ENCODE data around the gene PSME3IP1. TPM values are rescaled to one million over a fixed set of nuclear protein-coding genes. Genes with fewer than 3 reads are reported as not detected.

The PSME3IP1 gene
- total RNA-seq, 2 experiments from 2014 or later, result 106 to 110 TPM

DNA sequence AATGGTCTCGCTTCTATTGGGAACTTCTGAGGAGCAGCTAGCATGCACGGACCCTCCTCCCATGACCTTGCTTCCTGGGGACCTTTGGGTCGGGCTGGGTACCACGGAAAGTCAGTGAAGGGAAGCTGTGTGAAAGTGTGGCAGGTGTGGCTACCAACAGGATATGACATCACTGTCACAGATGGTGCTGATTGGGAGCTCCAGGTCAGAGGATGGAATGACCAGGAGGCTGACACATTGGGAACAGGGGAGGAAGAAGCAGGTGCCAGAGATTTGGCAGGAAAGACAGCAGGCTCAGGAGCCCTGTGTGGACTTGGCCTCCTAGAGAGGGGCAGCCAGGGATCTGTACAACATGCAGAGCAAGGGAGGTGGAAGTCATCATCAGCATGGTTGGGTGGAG is 59.4 kb downstream of the PSME3IP1 start:
- H3K36me3 Mint-ChIP-seq (ENCODE audit: low read depth), result no peaks in the 10 kb centered on the region
- H3K27ac Mint-ChIP-seq, result peak overlapping the region; percentile 28
- CTCF ChIA-PET, result interaction anchor here (0.7 to 2.9 kb wide), 5 partner anchors 9 to 359 kb away, joined by 3 to 9 read pairs (median 3); no protein-coding TSS in a partner anchor
- intact Hi-C loops (cut with micrococcal nuclease), result loop anchor here (10.0 kb wide), 1 partner anchor 408 kb away; the partner anchor contains the start of gene CCDC102A
- H3K4me1 Mint-ChIP-seq (ENCODE audit: low read depth), result peaks cover 72% of the 10 kb centered on the region
- no peaks in the 10 kb centered on the region for H3K9me3 Mint-ChIP-seq
- H3K4me3 Mint-ChIP-seq, result no peak overlapping the region
- no peaks in the 10 kb centered on the region for H3K27me3 Mint-ChIP-seq (ENCODE audit: low read depth)
- no peak for DNase-seq

DNA sequence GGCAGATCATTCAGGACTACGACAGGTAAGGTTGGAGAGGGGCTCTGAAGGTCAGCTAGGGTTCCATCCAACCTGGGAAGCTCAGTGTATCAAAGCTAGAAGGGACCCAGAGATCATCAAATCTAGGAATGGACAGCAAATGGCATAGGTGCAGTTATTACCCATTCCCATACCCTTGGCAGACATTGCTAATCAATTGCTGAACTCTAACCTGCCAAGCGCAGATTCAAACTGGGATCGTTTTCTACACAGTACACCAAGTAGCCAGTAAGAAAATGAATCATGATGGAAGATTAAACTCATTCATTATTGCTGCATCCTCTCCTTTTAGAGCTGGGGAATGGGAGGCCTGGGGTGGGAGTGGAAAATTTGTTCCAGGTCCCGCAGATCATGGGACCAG is 59.9 kb downstream of the PSME3IP1 start:
- H3K27ac Mint-ChIP-seq, result no peak overlapping the region
- CTCF ChIA-PET, result interaction anchor here (0.6 to 1.6 kb wide), 4 partner anchors 9 to 182 kb away, joined by 3 read pairs; no protein-coding TSS in a partner anchor
- H3K4me1 Mint-ChIP-seq (ENCODE audit: low read depth), result peaks cover 72% of the 10 kb centered on the region
- H3K9me3 Mint-ChIP-seq, result no peaks in the 10 kb centered on the region
- no peaks in the 10 kb centered on the region for H3K36me3 Mint-ChIP-seq (ENCODE audit: low read depth)
- no peak overlapping the region for H3K4me3 Mint-ChIP-seq
- intact Hi-C loops (cut with micrococcal nuclease), result loop anchor here (10.0 kb wide), 1 partner anchor 409 kb away; the partner anchor contains the start of gene CCDC102A
- DNase-seq, result no peak
- no peaks in the 10 kb centered on the region for H3K27me3 Mint-ChIP-seq (ENCODE audit: low read depth)

DNA sequence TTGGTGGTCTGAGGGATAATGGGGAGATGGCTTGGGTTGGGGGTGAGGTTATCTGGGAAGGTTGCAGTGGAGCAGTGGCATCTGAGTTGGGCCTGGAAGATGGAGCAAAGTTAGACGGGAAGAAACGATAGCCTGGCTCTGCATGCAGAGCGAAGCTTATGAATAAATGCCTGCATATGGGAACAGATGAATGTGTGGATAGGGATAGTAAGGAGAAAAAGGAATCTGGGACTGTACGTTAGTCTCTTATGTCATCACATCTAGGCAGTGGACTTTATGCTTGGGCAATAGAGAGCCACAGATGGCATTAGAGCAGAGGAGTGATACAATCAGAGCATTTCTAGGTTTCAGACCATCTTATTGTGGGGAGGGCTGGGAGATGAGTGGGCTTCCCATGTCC is 60.5 kb downstream of the PSME3IP1 start:
- Mint-ChIP-seq H3K4me3 (no peak overlapping the region), H3K4me1 (ENCODE audit: low read depth) (peaks cover 66% of the 10 kb centered on the region)

DNA sequence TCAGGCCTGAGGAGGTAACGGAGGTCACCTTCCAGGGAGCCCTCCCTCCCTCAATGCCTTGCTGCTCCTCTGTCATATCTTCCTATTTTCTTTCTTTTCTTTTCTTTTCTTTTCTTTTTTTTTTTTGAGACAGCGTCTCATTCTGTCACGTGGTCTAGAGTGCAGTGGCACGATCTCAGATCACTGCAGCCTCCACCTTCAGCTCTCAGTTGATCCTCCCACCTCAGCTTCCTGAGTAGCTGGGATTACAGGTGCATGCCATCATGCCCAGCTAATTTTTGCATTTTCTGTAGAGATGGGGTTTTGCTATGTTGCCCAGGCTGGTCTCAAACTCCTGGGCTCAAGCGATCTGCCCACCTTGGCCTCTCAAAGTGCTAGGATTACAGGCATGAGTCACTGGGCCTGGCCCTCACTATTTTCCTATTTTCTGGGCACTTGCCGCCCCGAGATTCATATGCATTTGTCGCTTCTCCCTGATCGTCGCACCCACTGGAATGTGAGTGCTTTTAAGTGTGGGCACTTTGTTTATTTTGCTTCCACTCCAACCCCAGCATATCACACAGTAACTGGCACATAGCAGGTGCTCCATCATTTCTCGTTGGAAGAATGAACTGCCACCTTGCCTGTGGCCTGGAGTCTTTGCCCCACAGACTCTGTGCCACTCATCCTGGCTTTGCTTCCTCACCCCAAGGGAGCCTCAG is 61.7 kb downstream of the PSME3IP1 start:
- H3K4me3 Mint-ChIP-seq, result no peak overlapping the region
- CTCF ChIA-PET, result interaction anchor here (0.5 to 1.5 kb wide), 2 partner anchors 39 to 320 kb away, joined by 6 to 8 read pairs; no protein-coding TSS in a partner anchor
- H3K27ac Mint-ChIP-seq, result peak overlapping the region; percentile 31
- peaks cover 55% of the 10 kb centered on the region for H3K4me1 Mint-ChIP-seq (ENCODE audit: low read depth)
- H3K27me3 Mint-ChIP-seq (ENCODE audit: low read depth), result no peaks in the 10 kb centered on the region
- no peaks in the 10 kb centered on the region for H3K9me3 Mint-ChIP-seq
- DNase-seq, result no peak
- no peaks in the 10 kb centered on the region for H3K36me3 Mint-ChIP-seq (ENCODE audit: low read depth)
- intact Hi-C loops (cut with micrococcal nuclease), result loop anchor here (10.0 kb wide), 1 partner anchor 411 kb away; the partner anchor contains the start of gene CCDC102A

More for the DNA sequence above, 60.5 kb downstream of the PSME3IP1 start:
- no peaks in the 10 kb centered on the region for H3K27me3 Mint-ChIP-seq (ENCODE audit: low read depth)
- no peaks in the 10 kb centered on the region for H3K36me3 Mint-ChIP-seq (ENCODE audit: low read depth)
- intact Hi-C loops (cut with micrococcal nuclease), result loop anchor here (10.0 kb wide), 1 partner anchor 409 kb away; the partner anchor contains the start of gene CCDC102A
- CTCF ChIA-PET, result interaction anchor here (0.6 to 1.2 kb wide), 3 partner anchors 10 to 181 kb away, joined by 3 read pairs; no protein-coding TSS in a partner anchor
- no peaks in the 10 kb centered on the region for H3K9me3 Mint-ChIP-seq
- no peak overlapping the region for H3K27ac Mint-ChIP-seq
- no peak for DNase-seq

DNA sequence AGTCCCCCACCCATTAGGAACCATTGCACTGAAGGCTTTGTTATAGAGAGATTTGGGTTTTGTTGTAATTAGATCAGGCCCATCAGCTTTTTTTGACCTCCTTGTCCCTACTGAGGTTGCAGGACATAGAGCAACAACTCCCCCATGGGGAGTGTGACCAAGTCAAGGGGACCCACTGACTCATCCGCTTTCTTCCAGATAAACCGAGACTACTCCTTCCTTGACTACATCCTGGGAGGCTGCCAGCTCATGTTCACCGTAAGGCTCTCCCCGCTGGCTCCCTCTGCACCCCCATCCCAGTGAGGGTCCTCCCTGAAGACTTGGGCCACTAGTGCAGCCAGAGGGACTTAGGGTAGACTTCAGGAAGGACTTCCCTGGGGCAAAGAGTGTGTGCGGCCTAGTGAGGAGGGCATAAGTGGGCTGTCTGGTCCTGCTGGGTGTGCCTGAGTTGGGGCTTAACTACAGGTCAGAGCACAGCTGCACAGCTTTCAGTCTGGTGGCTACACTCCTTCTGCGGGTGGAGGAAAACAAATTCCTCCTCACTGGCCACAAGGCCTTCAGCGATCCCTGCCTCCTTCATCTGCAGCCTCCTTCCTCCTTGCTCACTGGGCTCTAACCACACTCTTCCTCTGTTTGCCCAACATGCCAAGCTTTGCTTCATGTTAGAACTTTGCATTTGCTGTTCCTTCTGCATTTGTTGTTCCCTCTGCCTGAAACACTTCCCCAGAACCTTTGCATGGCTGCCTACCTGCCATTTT is 62.4 kb downstream of the PSME3IP1 start:
- Mint-ChIP-seq H3K36me3 (ENCODE audit: low read depth) (no peaks in the 10 kb centered on the region), H3K4me3 (no peak overlapping the region), H3K27ac (peak overlapping the region; percentile 31), H3K9me3 (no peaks in the 10 kb centered on the region), H3K4me1 (ENCODE audit: low read depth) (peaks cover 48% of the 10 kb centered on the region), H3K27me3 (ENCODE audit: low read depth) (no peaks in the 10 kb centered on the region)
- intact Hi-C loops (cut with micrococcal nuclease), result loop anchor here (10.0 kb wide), 1 partner anchor 411 kb away; the partner anchor contains the start of gene CCDC102A
- CTCF ChIA-PET, result interaction anchor here (0.5 to 1.5 kb wide), 3 partner anchors 38 to 319 kb away, joined by 3 to 8 read pairs (median 6); no protein-coding TSS in a partner anchor
- no peak for DNase-seq

DNA sequence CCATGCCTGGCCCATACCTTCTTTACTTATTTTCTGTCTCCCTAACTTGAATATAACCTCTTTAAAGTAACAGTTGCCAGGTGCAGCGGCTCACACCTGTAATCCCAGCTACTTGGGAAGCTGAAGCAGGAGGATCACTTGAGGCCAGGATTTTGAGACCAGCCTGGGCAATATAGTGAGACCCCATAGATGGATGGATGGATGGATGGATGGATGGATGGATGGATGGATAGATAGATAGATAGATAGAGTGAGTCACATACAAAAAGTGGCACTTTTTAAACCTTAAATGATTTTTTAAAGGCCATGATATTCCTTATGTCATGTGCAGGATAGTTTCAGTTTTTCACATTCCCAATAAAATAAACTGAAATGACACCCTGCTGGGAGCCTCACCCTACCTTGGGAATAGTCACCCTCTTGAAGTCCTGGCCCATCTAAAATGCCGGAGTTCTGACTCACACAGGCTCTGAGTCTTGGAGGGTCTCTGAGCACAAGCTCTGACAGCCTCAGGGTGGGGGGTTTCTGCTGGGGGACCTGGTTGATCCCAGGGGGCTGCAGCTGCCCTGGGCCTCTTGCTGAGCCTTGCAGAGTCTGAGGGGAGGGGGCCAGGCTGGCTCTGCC is 67.3 kb downstream of the PSME3IP1 start:
- CTCF ChIA-PET, result interaction anchor here (0.9 kb wide), 1 partner anchor 27 kb away, joined by 3 read pairs; no protein-coding TSS in a partner anchor
- H3K4me1 Mint-ChIP-seq (ENCODE audit: low read depth), result peaks cover 7% of the 10 kb centered on the region
- no peaks in the 10 kb centered on the region for H3K36me3 Mint-ChIP-seq (ENCODE audit: low read depth)
- H3K27me3 Mint-ChIP-seq (ENCODE audit: low read depth), result no peaks in the 10 kb centered on the region
- intact Hi-C loops (cut with micrococcal nuclease), result no loop called here
- H3K9me3 Mint-ChIP-seq, result no peaks in the 10 kb centered on the region
- H3K27ac Mint-ChIP-seq, result no peak overlapping the region
- H3K4me3 Mint-ChIP-seq, result no peak overlapping the region
- DNase-seq, result no peak

GRCh38 chr16:57115514-57116182 is 70.2 kb downstream of the PSME3IP1 start:
- Mint-ChIP-seq H3K9me3 (no peaks in the 10 kb centered on the region), H3K27ac (no peak overlapping the region), H3K4me3 (no peak overlapping the region), H3K36me3 (ENCODE audit: low read depth) (no peaks in the 10 kb centered on the region), H3K4me1 (ENCODE audit: low read depth) (peaks cover 1% of the 10 kb centered on the region), H3K27me3 (ENCODE audit: low read depth) (no peaks in the 10 kb centered on the region)
- DNase-seq, result no peak
- intact Hi-C loops (cut with micrococcal nuclease), result no loop called here
- CTCF ChIA-PET, result no interaction called here

- no peaks in the 10 kb centered on the region for H3K27me3 Mint-ChIP-seq (ENCODE audit: low read depth)
- intact Hi-C loops (cut with micrococcal nuclease), result no loop called here
- no peak for DNase-seq
- peaks cover 1% of the 10 kb centered on the region for H3K4me1 Mint-ChIP-seq (ENCODE audit: low read depth)
- CTCF ChIA-PET, result no interaction called here
- no peak overlapping the region for H3K4me3 Mint-ChIP-seq
- no peak overlapping the region for H3K27ac Mint-ChIP-seq
- no peaks in the 10 kb centered on the region for H3K9me3 Mint-ChIP-seq
- H3K36me3 Mint-ChIP-seq (ENCODE audit: low read depth), result no peaks in the 10 kb centered on the region
Measured at GRCh38 chr16:57115168-57115513, 70.7 kb downstream of the PSME3IP1 start.

- H3K4me1 Mint-ChIP-seq (ENCODE audit: low read depth), result peaks cover 1% of the 10 kb centered on the region
- no peak for DNase-seq
- H3K9me3 Mint-ChIP-seq, result no peaks in the 10 kb centered on the region
- intact Hi-C loops (cut with micrococcal nuclease), result no loop called here
- no peak overlapping the region for H3K27ac Mint-ChIP-seq
- no peak overlapping the region for H3K4me3 Mint-ChIP-seq
- CTCF ChIA-PET, result interaction anchor here (0.7 to 1.6 kb wide), 4 partner anchors 21 to 149 kb away, joined by 3 to 5 read pairs (median 3); partner anchors contain the start of gene CPNE2
- H3K36me3 Mint-ChIP-seq (ENCODE audit: low read depth), result no peaks in the 10 kb centered on the region
- H3K27me3 Mint-ChIP-seq (ENCODE audit: low read depth), result no peaks in the 10 kb centered on the region
Measured at GRCh38 chr16:57113664-57114063, 72.2 kb downstream of the PSME3IP1 start.

DNA sequence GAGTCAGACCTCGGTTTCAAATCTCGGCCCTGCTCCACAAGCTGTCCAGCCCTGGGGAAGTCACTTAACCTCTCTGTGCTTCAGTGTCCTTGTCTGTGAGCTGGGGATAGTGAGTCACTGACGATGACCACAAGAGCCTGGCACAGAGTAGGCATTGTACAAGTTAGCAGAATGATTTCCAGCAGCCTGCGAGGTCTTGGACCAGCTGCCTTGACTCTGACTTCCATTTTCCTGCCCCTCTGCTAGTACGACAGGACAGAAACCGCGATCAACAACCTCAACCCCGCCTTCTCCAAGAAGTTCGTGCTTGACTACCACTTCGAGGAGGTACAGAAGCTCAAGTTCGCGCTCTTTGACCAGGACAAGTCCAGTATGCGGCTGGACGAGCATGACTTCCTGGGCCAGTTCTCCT is 72.8 kb downstream of the PSME3IP1 start:
- CTCF ChIA-PET, result interaction anchor here (0.7 to 1.6 kb wide), 4 partner anchors 21 to 149 kb away, joined by 3 to 5 read pairs (median 3); partner anchors contain the start of gene CPNE2

GRCh38 chr16:57112403-57113041 is 73.3 kb downstream of the PSME3IP1 start:
- H3K9me3 Mint-ChIP-seq, result no peaks in the 10 kb centered on the region
- peaks cover 1% of the 10 kb centered on the region for H3K4me1 Mint-ChIP-seq (ENCODE audit: low read depth)
- H3K4me3 Mint-ChIP-seq, result no peak overlapping the region
- intact Hi-C loops (cut with micrococcal nuclease), result no loop called here
- CTCF ChIA-PET, result interaction anchor here (1.0 to 1.6 kb wide), 2 partner anchors 20 to 148 kb away, joined by 3 to 5 read pairs; partner anchors contain the start of gene CPNE2
- DNase-seq, result no peak
- no peaks in the 10 kb centered on the region for H3K36me3 Mint-ChIP-seq (ENCODE audit: low read depth)
- no peaks in the 10 kb centered on the region for H3K27me3 Mint-ChIP-seq (ENCODE audit: low read depth)
- no peak overlapping the region for H3K27ac Mint-ChIP-seq

More for the DNA sequence above, 72.8 kb downstream of the PSME3IP1 start:
- no peaks in the 10 kb centered on the region for H3K9me3 Mint-ChIP-seq
- H3K4me1 Mint-ChIP-seq (ENCODE audit: low read depth), result peaks cover 1% of the 10 kb centered on the region
- no peaks in the 10 kb centered on the region for H3K36me3 Mint-ChIP-seq (ENCODE audit: low read depth)
- no peaks in the 10 kb centered on the region for H3K27me3 Mint-ChIP-seq (ENCODE audit: low read depth)
- H3K27ac Mint-ChIP-seq, result no peak overlapping the region
- DNase-seq, result no peak
- intact Hi-C loops (cut with micrococcal nuclease), result no loop called here
- H3K4me3 Mint-ChIP-seq, result no peak overlapping the region
